ENCODE results near the gene HS3ST2. TPM values are rescaled to one million over a fixed set of nuclear protein-coding genes. Genes with fewer than 3 reads are reported as not detected.
"Not testable (repeated sequence)": the region's sequence is repeated elsewhere in the genome, so short reads cannot be mapped to it uniquely, and the experiment has no call there.

The HS3ST2 gene
- polyA plus RNA-seq, 2 donors = 0.08 TPM

GRCh38 chr16:22806811-22807210 lies 7.2 kb upstream of the HS3ST2 start:
- no peak overlapping the region for H3K27ac ChIP-seq (ENCODE audit: low read depth in 2 of 2, low read length in 1 of 2)
- no peaks in the 10 kb centered on the region for H3K4me1 ChIP-seq (ENCODE audit: control insufficient read depth in 2 of 2, insufficient read depth in 2 of 2, low read length in 1 of 2)
- no peaks in the 10 kb centered on the region for H3K27me3 ChIP-seq (ENCODE audit: control insufficient read depth in 1 of 2, insufficient read depth in 2 of 2, low read length in 2 of 2)
- 82 to 86% methylated on average over 8 of the region's 8 CpGs for WGBS, 2 donors
- H3K9me3 ChIP-seq (ENCODE audit: control insufficient read depth in 2 of 2, insufficient read depth in 1 of 2, low read depth in 1 of 2, low read length in 1 of 2) = no peaks in the 10 kb centered on the region
- H3K36me3 ChIP-seq (ENCODE audit: control insufficient read depth in 2 of 2, insufficient read depth in 2 of 2, low read length in 1 of 2) = no peaks in the 10 kb centered on the region
- H3K4me3 ChIP-seq (ENCODE audit: low read depth in 1 of 2, low read length in 2 of 2) = no peak overlapping the region

- no peaks in the 10 kb centered on the region for H3K9me3 ChIP-seq (ENCODE audit: control insufficient read depth in 2 of 2, insufficient read depth in 1 of 2, low read depth in 1 of 2, low read length in 1 of 2)
- H3K36me3 ChIP-seq (ENCODE audit: control insufficient read depth in 2 of 2, insufficient read depth in 2 of 2, low read length in 1 of 2) = no peaks in the 10 kb centered on the region
- no peak overlapping the region for H3K4me3 ChIP-seq (ENCODE audit: low read depth in 1 of 2, low read length in 2 of 2)
- peaks cover 6 to 13% of the 10 kb centered on the region in 2 donors for H3K27me3 ChIP-seq (ENCODE audit: control insufficient read depth in 1 of 2, insufficient read depth in 2 of 2, low read length in 2 of 2)
- H3K27ac ChIP-seq (ENCODE audit: low read depth in 2 of 2, low read length in 1 of 2) = no peak overlapping the region
- H3K4me1 ChIP-seq (ENCODE audit: control insufficient read depth in 2 of 2, insufficient read depth in 2 of 2, low read length in 1 of 2) = peaks cover 11 to 12% of the 10 kb centered on the region in 2 donors
These were observed 3.7 kb upstream of the HS3ST2 start for GRCh38 chr16:22810226-22810625.

- Histone ChIP-seq H3K27me3 (ENCODE audit: control insufficient read depth in 1 of 2, insufficient read depth in 2 of 2, low read length in 2 of 2) (peaks cover 8 to 16% of the 10 kb centered on the region in 2 donors), H3K9me3 (ENCODE audit: control insufficient read depth in 2 of 2, insufficient read depth in 1 of 2, low read depth in 1 of 2, low read length in 1 of 2) (no peaks in the 10 kb centered on the region), H3K27ac (ENCODE audit: low read depth in 2 of 2, low read length in 1 of 2) (no peak overlapping the region), H3K4me3 (ENCODE audit: low read depth in 1 of 2, low read length in 2 of 2) (peak overlapping the region; percentile 13 to 24), H3K4me1 (ENCODE audit: control insufficient read depth in 2 of 2, insufficient read depth in 2 of 2, low read length in 1 of 2) (peaks cover 11 to 12% of the 10 kb centered on the region in 2 donors), H3K36me3 (ENCODE audit: control insufficient read depth in 2 of 2, insufficient read depth in 2 of 2, low read length in 1 of 2) (no peaks in the 10 kb centered on the region)
- 2 to 4% methylated on average over 54 to 59 of the region's 59 CpGs for WGBS, 2 donors
These were observed 577 bp upstream of the HS3ST2 start for GRCh38 chr16:22813223-22813947.

- H3K27ac ChIP-seq (ENCODE audit: low read depth in 2 of 2, low read length in 1 of 2) = no peak overlapping the region
- H3K27me3 ChIP-seq (ENCODE audit: control insufficient read depth in 1 of 2, insufficient read depth in 2 of 2, low read length in 2 of 2) = peaks cover 8 to 16% of the 10 kb centered on the region in 2 donors
These were observed 746 bp downstream of the HS3ST2 start for GRCh38 chr16:22814711-22815105.

GRCh38 chr16:22815863-22816262 lies 1.9 kb downstream of the HS3ST2 start:
- peaks cover 8 to 16% of the 10 kb centered on the region in 2 donors for H3K27me3 ChIP-seq (ENCODE audit: control insufficient read depth in 1 of 2, insufficient read depth in 2 of 2, low read length in 2 of 2)
- no peak overlapping the region for H3K4me3 ChIP-seq (ENCODE audit: low read depth in 1 of 2, low read length in 2 of 2)

More at GRCh38 chr16:22814711-22815105, 746 bp downstream of the HS3ST2 start:
- WGBS, 2 donors = 4 to 7% methylated on average over 36 to 41 of the region's 41 CpGs
- Histone ChIP-seq H3K4me3 (ENCODE audit: low read depth in 1 of 2, low read length in 2 of 2) (peak overlapping the region in 1 of 2 donors; percentile 22), H3K36me3 (ENCODE audit: control insufficient read depth in 2 of 2, insufficient read depth in 2 of 2, low read length in 1 of 2) (no peaks in the 10 kb centered on the region), H3K4me1 (ENCODE audit: control insufficient read depth in 2 of 2, insufficient read depth in 2 of 2, low read length in 1 of 2) (peaks cover 11 to 12% of the 10 kb centered on the region in 2 donors), H3K9me3 (ENCODE audit: control insufficient read depth in 2 of 2, insufficient read depth in 1 of 2, low read depth in 1 of 2, low read length in 1 of 2) (no peaks in the 10 kb centered on the region)

GRCh38 chr16:22816475-22816874 lies 2.5 kb downstream of the HS3ST2 start:
- peaks cover 8 to 16% of the 10 kb centered on the region in 2 donors for H3K27me3 ChIP-seq (ENCODE audit: control insufficient read depth in 1 of 2, insufficient read depth in 2 of 2, low read length in 2 of 2)
- no peaks in the 10 kb centered on the region for H3K9me3 ChIP-seq (ENCODE audit: control insufficient read depth in 2 of 2, insufficient read depth in 1 of 2, low read depth in 1 of 2, low read length in 1 of 2)
- H3K4me1 ChIP-seq (ENCODE audit: control insufficient read depth in 2 of 2, insufficient read depth in 2 of 2, low read length in 1 of 2) = peaks cover 11 to 12% of the 10 kb centered on the region in 2 donors
- H3K4me3 ChIP-seq (ENCODE audit: low read depth in 1 of 2, low read length in 2 of 2) = no peak overlapping the region
- H3K27ac ChIP-seq (ENCODE audit: low read depth in 2 of 2, low read length in 1 of 2) = no peak overlapping the region
- WGBS, 2 donors = 70 to 72% methylated on average over 6 of the region's 6 CpGs
- no peaks in the 10 kb centered on the region for H3K36me3 ChIP-seq (ENCODE audit: control insufficient read depth in 2 of 2, insufficient read depth in 2 of 2, low read length in 1 of 2)

More at GRCh38 chr16:22815863-22816262, 1.9 kb downstream of the HS3ST2 start:
- WGBS, 2 donors = 54 to 56% methylated on average over 5 of the region's 5 CpGs
- H3K36me3 ChIP-seq (ENCODE audit: control insufficient read depth in 2 of 2, insufficient read depth in 2 of 2, low read length in 1 of 2) = no peaks in the 10 kb centered on the region
- H3K27ac ChIP-seq (ENCODE audit: low read depth in 2 of 2, low read length in 1 of 2) = no peak overlapping the region
- peaks cover 11 to 12% of the 10 kb centered on the region in 2 donors for H3K4me1 ChIP-seq (ENCODE audit: control insufficient read depth in 2 of 2, insufficient read depth in 2 of 2, low read length in 1 of 2)
- no peaks in the 10 kb centered on the region for H3K9me3 ChIP-seq (ENCODE audit: control insufficient read depth in 2 of 2, insufficient read depth in 1 of 2, low read depth in 1 of 2, low read length in 1 of 2)

GRCh38 chr16:22818736-22819135 lies 4.8 kb downstream of the HS3ST2 start:
- not testable (repeated sequence) for H3K4me3 ChIP-seq (ENCODE audit: low read depth in 1 of 2, low read length in 2 of 2); H3K9me3 ChIP-seq (ENCODE audit: control insufficient read depth in 2 of 2, insufficient read depth in 1 of 2, low read depth in 1 of 2, low read length in 1 of 2); H3K27ac ChIP-seq (ENCODE audit: low read depth in 2 of 2, low read length in 1 of 2); H3K36me3 ChIP-seq (ENCODE audit: control insufficient read depth in 2 of 2, insufficient read depth in 2 of 2, low read length in 1 of 2); H3K4me1 ChIP-seq (ENCODE audit: control insufficient read depth in 2 of 2, insufficient read depth in 2 of 2, low read length in 1 of 2)
- peaks cover 8 to 13% of the 10 kb centered on the region in 2 donors for H3K27me3 ChIP-seq (ENCODE audit: control insufficient read depth in 1 of 2, insufficient read depth in 2 of 2, low read length in 2 of 2)

GRCh38 chr16:22838681-22839080 lies 24.7 kb downstream of the HS3ST2 start:
- H3K4me1 ChIP-seq (ENCODE audit: control insufficient read depth in 2 of 2, insufficient read depth in 2 of 2, low read length in 1 of 2) = no peaks in the 10 kb centered on the region
- 59 to 68% methylated on average over 3 of the region's 3 CpGs for WGBS, 2 donors
- no peaks in the 10 kb centered on the region for H3K9me3 ChIP-seq (ENCODE audit: control insufficient read depth in 2 of 2, insufficient read depth in 1 of 2, low read depth in 1 of 2, low read length in 1 of 2)
- H3K27ac ChIP-seq (ENCODE audit: low read depth in 2 of 2, low read length in 1 of 2) = no peak overlapping the region
- H3K36me3 ChIP-seq (ENCODE audit: control insufficient read depth in 2 of 2, insufficient read depth in 2 of 2, low read length in 1 of 2) = no peaks in the 10 kb centered on the region
- H3K27me3 ChIP-seq (ENCODE audit: control insufficient read depth in 1 of 2, insufficient read depth in 2 of 2, low read length in 2 of 2) = no peaks in the 10 kb centered on the region
- H3K4me3 ChIP-seq (ENCODE audit: low read depth in 1 of 2, low read length in 2 of 2) = no peak overlapping the region

GRCh38 chr16:22842031-22842430 lies 28.1 kb downstream of the HS3ST2 start:
- H3K4me3 ChIP-seq (ENCODE audit: low read depth in 1 of 2, low read length in 2 of 2); H3K27ac ChIP-seq (ENCODE audit: low read depth in 2 of 2, low read length in 1 of 2); H3K9me3 ChIP-seq (ENCODE audit: control insufficient read depth in 2 of 2, insufficient read depth in 1 of 2, low read depth in 1 of 2, low read length in 1 of 2); H3K4me1 ChIP-seq (ENCODE audit: control insufficient read depth in 2 of 2, insufficient read depth in 2 of 2, low read length in 1 of 2); H3K36me3 ChIP-seq (ENCODE audit: control insufficient read depth in 2 of 2, insufficient read depth in 2 of 2, low read length in 1 of 2); H3K27me3 ChIP-seq (ENCODE audit: control insufficient read depth in 1 of 2, insufficient read depth in 2 of 2, low read length in 2 of 2): not testable (repeated sequence)
- WGBS, 2 donors = 72 to 86% methylated on average over 4 of the region's 4 CpGs

GRCh38 chr16:22843122-22843521 lies 29.2 kb downstream of the HS3ST2 start:
- no peaks in the 10 kb centered on the region for H3K36me3 ChIP-seq (ENCODE audit: control insufficient read depth in 2 of 2, insufficient read depth in 2 of 2, low read length in 1 of 2)
- WGBS, 2 donors = 80 to 81% methylated on average over 3 of the region's 3 CpGs

More at GRCh38 chr16:22843122-22843521, 29.2 kb downstream of the HS3ST2 start:
- H3K4me3 ChIP-seq (ENCODE audit: low read depth in 1 of 2, low read length in 2 of 2) = no peak overlapping the region
- H3K27me3 ChIP-seq (ENCODE audit: control insufficient read depth in 1 of 2, insufficient read depth in 2 of 2, low read length in 2 of 2) = no peaks in the 10 kb centered on the region
- H3K27ac ChIP-seq (ENCODE audit: low read depth in 2 of 2, low read length in 1 of 2) = no peak overlapping the region
- H3K9me3 ChIP-seq (ENCODE audit: control insufficient read depth in 2 of 2, insufficient read depth in 1 of 2, low read depth in 1 of 2, low read length in 1 of 2) = no peaks in the 10 kb centered on the region
- H3K4me1 ChIP-seq (ENCODE audit: control insufficient read depth in 2 of 2, insufficient read depth in 2 of 2, low read length in 1 of 2) = no peaks in the 10 kb centered on the region

Measured in esophagus (tissue), 2 donors.